Esophagus muscularis mucosa (tissue), 3 donors: ENCODE results near the gene GRIA2.

Experiments
- EP300 ChIP-seq: sonication (generic); formaldehyde crosslinking; IDR thresholded peaks from one replicate; pipeline ENCODE4 v1.6.1; 2017; ENCODE audit warnings: antibody characterized with exemption
- POLR2A ChIP-seq: fragments of 450-650 bp; IDR thresholded peaks from one replicate; pipeline ENCODE4 v1.6.1; 2017; ENCODE audit warnings: antibody characterized with exemption, moderate library complexity, mild to moderate bottlenecking, low read depth
- POLR2AphosphoS5 ChIP-seq, 2 donors: sonication (generic); formaldehyde crosslinking; IDR thresholded peaks; one replicate each; pipeline ENCODE4 v1.6.1; 2017; ENCODE audit warnings: antibody characterized with exemption in 2 of 2

GRCh38 chr4:157271166-157271869, 50.8 kb downstream of the GRIA2 start:
- no peak for TF ChIP-seq EP300
- TF ChIP-seq POLR2AphosphoS5 (IDR thresholded peaks at IDR 0.05): no peak
- TF ChIP-seq POLR2A: no peak
